ENCODE data around the gene RUFY4.

GRCh38 chr2:218063896-218064295 lies 5.2 kb upstream of the RUFY4 start:
- TF ChIP-seq EZH2 (IDR thresholded peaks at IDR 0.05; ENCODE audit: borderline replicate concordance, low read depth, low read length, poor library complexity, severe bottlenecking) (no peak), CTCF (conservative IDR thresholded peaks at IDR 0.05; ENCODE audit: low read depth, low read length) (no peak)
